Measurements from ENCODE around the gene ITPR1. TPM values are rescaled to one million over a fixed set of nuclear protein-coding genes. Genes with fewer than 3 reads are reported as not detected.

Gene ITPR1
- total and polyA plus RNA-seq, 10 of the 15 experiments (the other 5 are each of a cell fraction or from before 2014, with no cell fraction given), result 12.2 to 239 (median 28.4) TPM

GRCh38 chr3:4732925-4733324 lies 239.8 kb downstream of the ITPR1 start (continued):
- TF ChIP-seq ZBTB40 (IDR thresholded peaks at IDR 0.05; ENCODE audit: borderline replicate concordance), result no peak

- Histone ChIP-seq H3K27me3 (replicated peaks in 1 of 2; ENCODE audit: control insufficient read depth in 2 of 2, insufficient read depth in 2 of 2, low read length in 1 of 2) (no peaks in the 10 kb centered on the region), H3K9me3 (replicated peaks; ENCODE audit: control insufficient read depth, insufficient read depth, low read length) (no peaks in the 10 kb centered on the region), H2AFZ (ENCODE audit: control insufficient read depth, low read depth, low read length) (no peak overlapping the region), H3K36me3 (ENCODE audit: control insufficient read depth in 2 of 2, insufficient read depth in 2 of 2, low read length in 1 of 2) (peaks cover 0 to 13% of the 10 kb centered on the region in 2 experiments; a peak in 3 of 4 replicates), H3K27ac (ENCODE audit: control insufficient read depth, insufficient read depth) (no peak overlapping the region), H4K20me1 (ENCODE audit: control insufficient read depth, insufficient read depth) (no peaks in the 10 kb centered on the region), H3K4me3 (no peak overlapping the region), H3K4me1 (ENCODE audit: control insufficient read depth, insufficient read depth, low read length) (no peaks in the 10 kb centered on the region), H3K4me2 (ENCODE audit: control insufficient read depth, insufficient read depth) (no peak overlapping the region), H3K79me2 (ENCODE audit: control insufficient read depth, insufficient read depth, low read length) (no peaks in the 10 kb centered on the region), H3K9ac (ENCODE audit: control insufficient read depth, insufficient read depth, low read length) (no peak overlapping the region)
- WGBS (ENCODE audit: insufficient coverage, insufficient replicate concordance, low lambda C conversion rate, missing lambda C conversion rate), result 98% methylated on average over 2 of the region's 2 CpGs
- FAIRE-seq (no peak), ATAC-seq (no peak), DNase-seq (ENCODE audit: low read depth, low spot score) (no peak)
- in situ Hi-C loops (cut with MboI) (no loop called here), intact Hi-C loops (cut with micrococcal nuclease; ENCODE audit: unreplicated experiment) (no loop called here)
- POLR2A ChIA-PET, result interaction anchor here (2.1 kb wide), 1 partner anchor 16 kb away, joined by 9 read pairs; no protein-coding TSS in a partner anchor
- BruUV-seq (replicated peaks), result no TSS peak
- SMC1A ChIA-PET (ENCODE audit: uncharacterized antibody, unreplicated experiment), result interaction anchor here (1.1 to 23.0 kb wide), 4 partner anchors 9 to 155 kb away, joined by 3 to 429 read pairs (median 6); no protein-coding TSS in a partner anchor
- RAD21 ChIA-PET (ENCODE audit: unreplicated experiment), result interaction anchor here (0.6 to 1.6 kb wide), 5 partner anchors 23 to 323 kb away, joined by 3 to 6 read pairs (median 4); no protein-coding TSS in a partner anchor
- CTCF ChIA-PET, result interaction anchor here (1.0 to 1.2 kb wide), 3 partner anchors 9 to 292 kb away, joined by 3 to 4 read pairs (median 3); no protein-coding TSS in a partner anchor
- TF ChIP-seq ZZZ3 (IDR thresholded peaks at IDR 0.05; ENCODE audit: control insufficient read depth, insufficient read length, low read depth) (no peak), MYC (IDR thresholded peaks at IDR 0.05; ENCODE audit: insufficient read depth, insufficient read length, insufficient replicate concordance, low read length, severe bottlenecking) (no peak), CHD2 (IDR thresholded peaks at IDR 0.05; ENCODE audit: borderline replicate concordance, low read depth, low read length) (no peak), KAT2A (conservative IDR thresholded peaks at IDR 0.05; ENCODE audit: control insufficient read depth, low read depth, low read length) (no peak), PBX3 (IDR thresholded peaks at IDR 0.05; ENCODE audit: insufficient replicate concordance, low read depth, low read length) (no peak), LARP7 (IDR thresholded peaks at IDR 0.05) (no peak), MEF2B (IDR thresholded peaks at IDR 0.05; ENCODE audit: partially characterized antibody, poor library complexity, severe bottlenecking) (no peak), KDM1A (IDR thresholded peaks at IDR 0.05; ENCODE audit: borderline replicate concordance) (no peak), SMAD1 (IDR thresholded peaks at IDR 0.05; ENCODE audit: low read depth, partially characterized antibody) (no peak), SKIL (IDR thresholded peaks at IDR 0.05; ENCODE audit: low read depth, poor library complexity, severe bottlenecking) (no peak), NFXL1 (IDR thresholded peaks at IDR 0.05; ENCODE audit: borderline replicate concordance) (no peak), JUNB (IDR thresholded peaks at IDR 0.05) (no peak), RAD51 (IDR thresholded peaks at IDR 0.05) (no peak), POLR2AphosphoS5 (IDR thresholded peaks at IDR 0.05; ENCODE audit: low read length) (no peak)
Measured at GRCh38 chr3:4734454-4734853, 241.3 kb downstream of the ITPR1 start.

Measured in GM12878 (cell line).